Panc1 (cell line): ENCODE data around the gene XYLT1. TPM values are rescaled to one million over a fixed set of nuclear protein-coding genes. Genes with fewer than 3 reads are reported as not detected.

Source experiments
- ATAC-seq: fragments of 200-7000 bp; cut with Tn5 transposase; 2 replicates; pipeline ENCODE4 v1.9.1; 2020; ENCODE audit warnings: mild to moderate bottlenecking, moderate library complexity
- BruUV-seq: library from RNA; stranded (reverse); fragments of 400-500 nt; replicated peaks from 2 replicates; lab custom pipeline; 2021; lab: Mats Ljungman, UMichigan
- CTCF ChIA-PET: fragments of 300-600 bp; sonication (Branson Sonifier 250); formaldehyde crosslinking; loops from one replicate; lab custom pipeline; 2022; ENCODE audit warnings: antibody characterized with exemption; lab: Charles Lee
- POLR2A ChIA-PET: fragments of 300-600 bp; sonication (Branson Sonifier 250); formaldehyde crosslinking; loops from one replicate; lab custom pipeline; 2022; ENCODE audit warnings: antibody characterized with exemption; lab: Charles Lee
- DNase-seq: peaks from one replicate; pipeline ENCODE4 v3.0.0-alpha.2; 2010; ENCODE audit warnings: low read depth, low spot score
- H3K27ac ChIP-seq: 2 replicates; pipeline ENCODE4 v1.5.1; 2011; ENCODE audit warnings: mild to moderate bottlenecking, low read length, inconsistent platforms
- H3K27me3 ChIP-seq: fragments of 200-500 bp; sonication (Bioruptor generic); 2 replicates; pipeline ENCODE4 v1.6.0; 2014; ENCODE audit warnings: low read length, inconsistent platforms; ENCODE audit not compliant: control insufficient read depth, insufficient read depth
- H3K36me3 ChIP-seq: fragments of 200-500 bp; sonication (Bioruptor generic); 2 replicates; pipeline ENCODE4 v1.5.1; 2014; ENCODE audit warnings: inconsistent platforms, mild to moderate bottlenecking, low read length, moderate library complexity; ENCODE audit not compliant: control insufficient read depth, insufficient read depth
- H3K4me1 ChIP-seq: 2 replicates; pipeline ENCODE4 v1.5.1; 2011; ENCODE audit warnings: inconsistent platforms, mild to moderate bottlenecking, low read length, moderate library complexity; ENCODE audit not compliant: control insufficient read depth, insufficient read depth
- H3K4me3 ChIP-seq, 2 experiments: 2 replicates each; pipeline ENCODE4 v1.5.1; 2011 to 2012; ENCODE audit warnings: low read depth in 2 of 2, low read length in 2 of 2, mild to moderate bottlenecking in 2 of 2, inconsistent platforms in 1 of 2, moderate library complexity in 1 of 2
- H3K9me3 ChIP-seq: fragments of 200-500 bp; sonication (Bioruptor generic); 2 replicates; pipeline ENCODE4 v1.5.1; 2014; ENCODE audit warnings: low read depth, mild to moderate bottlenecking, inconsistent platforms, low read length, moderate library complexity; ENCODE audit not compliant: control insufficient read depth, insufficient read depth
- POLR2AphosphoS5 ChIP-seq: IDR thresholded peaks from 2 replicates; pipeline ENCODE4 v1.6.1; 2012; ENCODE audit warnings: mild to moderate bottlenecking, low read depth, low read length, moderate library complexity
- REST ChIP-seq, 2 experiments: IDR thresholded peaks; 2 replicates each; pipeline ENCODE4 v1.6.1; 2011 to 2012; ENCODE audit warnings: low read depth in 2 of 2, control low read depth in 1 of 2, low read length in 1 of 2, mild to moderate bottlenecking in 1 of 2, moderate library complexity in 1 of 2; ENCODE audit not compliant: insufficient read depth in 1 of 2
- SIN3A ChIP-seq: IDR thresholded peaks from 2 replicates; pipeline ENCODE4 v1.6.1; 2012; ENCODE audit warnings: low read depth, mild to moderate bottlenecking, low read length, moderate library complexity, borderline replicate concordance; ENCODE audit not compliant: insufficient read depth
- TCF7L2 ChIP-seq: IDR thresholded peaks from 2 replicates; pipeline ENCODE4 v1.6.1; 2011; ENCODE audit warnings: mild to moderate bottlenecking, low read depth, low read length, inconsistent platforms
- in situ Hi-C: cut with HindIII; loops from 2 replicates; pipeline ENCODE4 v1.10.0; 2016; ENCODE audit warnings: low sequenced_read_pairs, low pct_unique_long_range_greater_than_20kb
- intact Hi-C: fragments of 100-400 bp; cut with micrococcal nuclease; formaldehyde crosslinking; loops from one replicate; pipeline ENCODE4 v1.10.0; 2022; ENCODE audit not compliant: unreplicated experiment
- total RNA-seq: library from RNA; stranded (reverse); gene quantifications from one replicate; pipeline ENCODE4 v1.2.1, GENCODE V29; 2021; ENCODE audit not compliant: unreplicated experiment
- TF ChIP-seq, protein P1 (sequence below): fragments of 450-650 bp; IDR thresholded peaks from 2 replicates; pipeline ENCODE4 v1.5.1; 2017; ENCODE audit warnings: mild to moderate bottlenecking

Gene XYLT1
- total RNA-seq, 1 experiment from 2014 or later = 0.62 TPM

DNA sequence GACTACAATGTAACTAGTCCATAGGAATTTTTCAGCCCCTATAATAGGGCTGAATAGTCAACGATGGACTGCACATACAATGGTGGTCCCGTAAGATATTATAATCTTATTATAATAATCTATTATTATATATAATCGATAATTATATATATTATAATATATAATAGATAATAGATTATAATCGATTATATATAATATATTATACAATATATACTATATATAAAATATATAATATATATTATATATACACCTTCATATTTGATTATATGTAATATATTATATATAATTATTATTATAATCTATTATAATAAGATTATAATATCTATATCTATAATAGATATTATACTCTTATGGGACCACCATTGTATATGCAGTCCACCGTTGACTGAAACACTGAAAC lies 238.8 kb downstream of the XYLT1 start:
- POLR2A ChIA-PET = no interaction called here

GRCh38 chr16:17230932-17231581 lies 239.7 kb downstream of the XYLT1 start:
- no peak for DNase-seq
- Histone ChIP-seq H3K27ac (no peak overlapping the region), H3K4me3 (no peak overlapping the region), H3K4me1 (no peaks in the 10 kb centered on the region), H3K9me3 (no peaks in the 10 kb centered on the region), H3K27me3 (no peaks in the 10 kb centered on the region), H3K36me3 (no peaks in the 10 kb centered on the region)
- BruUV-seq = no TSS peak
- in situ Hi-C loops (no loop called here), intact Hi-C loops (no loop called here)
- TF ChIP-seq SIN3A = no peak
- TF ChIP-seq TCF7L2 = no peak
- TF ChIP-seq, protein P1, sequence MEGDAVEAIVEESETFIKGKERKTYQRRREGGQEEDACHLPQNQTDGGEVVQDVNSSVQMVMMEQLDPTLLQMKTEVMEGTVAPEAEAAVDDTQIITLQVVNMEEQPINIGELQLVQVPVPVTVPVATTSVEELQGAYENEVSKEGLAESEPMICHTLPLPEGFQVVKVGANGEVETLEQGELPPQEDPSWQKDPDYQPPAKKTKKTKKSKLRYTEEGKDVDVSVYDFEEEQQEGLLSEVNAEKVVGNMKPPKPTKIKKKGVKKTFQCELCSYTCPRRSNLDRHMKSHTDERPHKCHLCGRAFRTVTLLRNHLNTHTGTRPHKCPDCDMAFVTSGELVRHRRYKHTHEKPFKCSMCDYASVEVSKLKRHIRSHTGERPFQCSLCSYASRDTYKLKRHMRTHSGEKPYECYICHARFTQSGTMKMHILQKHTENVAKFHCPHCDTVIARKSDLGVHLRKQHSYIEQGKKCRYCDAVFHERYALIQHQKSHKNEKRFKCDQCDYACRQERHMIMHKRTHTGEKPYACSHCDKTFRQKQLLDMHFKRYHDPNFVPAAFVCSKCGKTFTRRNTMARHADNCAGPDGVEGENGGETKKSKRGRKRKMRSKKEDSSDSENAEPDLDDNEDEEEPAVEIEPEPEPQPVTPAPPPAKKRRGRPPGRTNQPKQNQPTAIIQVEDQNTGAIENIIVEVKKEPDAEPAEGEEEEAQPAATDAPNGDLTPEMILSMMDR = no peak
- ATAC-seq = no peak
- CTCF ChIA-PET = no interaction called here
- POLR2A ChIA-PET = no interaction called here

More for the DNA sequence above, 238.8 kb downstream of the XYLT1 start:
- ATAC-seq (no peak), DNase-seq (no peak)
- in situ Hi-C loops = no loop called here
- Histone ChIP-seq H3K36me3 (no peaks in the 10 kb centered on the region), H3K27me3 (no peaks in the 10 kb centered on the region), H3K9me3 (no peaks in the 10 kb centered on the region), H3K27ac (no peak overlapping the region), H3K4me1 (no peaks in the 10 kb centered on the region), H3K4me3 (no peak overlapping the region)
- no TSS peak for BruUV-seq
- intact Hi-C loops = no loop called here
- TF ChIP-seq POLR2AphosphoS5 (no peak), TCF7L2 (no peak), REST (IDR thresholded peaks at IDR 0.05; ENCODE audit: insufficient read depth in 1 of 2, low read depth in 2 of 2, low read length in 1 of 2) (no peak), SIN3A (no peak)
- TF ChIP-seq, protein P1 = no peak
- CTCF ChIA-PET = no interaction called here
